T follicular helper cell (primary cell): ENCODE data around the gene RCBTB2.

ENCODE experiments used
- DNase-seq: peaks from one replicate; pipeline ENCODE4 v3.0.0-alpha.2; 2020; ENCODE audit warnings: low read depth

The RCBTB2 gene

GRCh38 chr13:48449656-48450055 lies 83.2 kb downstream of the RCBTB2 start:
- DNase-seq, result no peak

- no peak for DNase-seq
Observed at GRCh38 chr13:48448959-48449614, 83.8 kb downstream of the RCBTB2 start.

- no peak for DNase-seq
Observed at GRCh38 chr13:48448285-48448958, 84.5 kb downstream of the RCBTB2 start.

- DNase-seq, result no peak
Observed at GRCh38 chr13:48446464-48446863, 86.4 kb downstream of the RCBTB2 start.

- no peak for DNase-seq
Observed at GRCh38 chr13:48443442-48444208, 89.3 kb downstream of the RCBTB2 start.
